NCI-H1105 (cell line): Measurements from ENCODE around the gene INHA.

Experiments
- DNase-seq: peaks from one replicate; lab custom pipeline; 2025; lab: John Stamatoyannopoulos, UW

INHA gene

GRCh38 chr2:219611866-219612576, 39.9 kb downstream of the INHA start:
- no peak for DNase-seq

- DNase-seq = no peak
Observed at GRCh38 chr2:219612577-219613286, 40.6 kb downstream of the INHA start.

GRCh38 chr2:219613461-219614070, 41.5 kb downstream of the INHA start:
- DNase-seq = no peak

- DNase-seq = no peak
Observed at GRCh38 chr2:219614076-219614860, 42.2 kb downstream of the INHA start.

- DNase-seq = no peak
Observed at GRCh38 chr2:219615036-219615435, 42.9 kb downstream of the INHA start.

- no peak for DNase-seq
Observed at GRCh38 chr2:219615894-219616293, 43.8 kb downstream of the INHA start.

- DNase-seq = no peak
Observed at GRCh38 chr2:219616550-219616949, 44.4 kb downstream of the INHA start.

- DNase-seq = no peak
Observed at GRCh38 chr2:219618733-219619122, 46.6 kb downstream of the INHA start.

GRCh38 chr2:219619235-219619634, 47.1 kb downstream of the INHA start:
- no peak for DNase-seq

- no peak for DNase-seq
Observed at GRCh38 chr2:219620546-219620945, 48.4 kb downstream of the INHA start.

- DNase-seq = no peak
Observed at GRCh38 chr2:219621935-219622334, 49.8 kb downstream of the INHA start.

- no peak for DNase-seq
Observed at GRCh38 chr2:219622472-219622871, 50.4 kb downstream of the INHA start.

GRCh38 chr2:219624565-219624964, 52.5 kb downstream of the INHA start:
- DNase-seq = no peak

- no peak for DNase-seq
Observed at GRCh38 chr2:219625179-219625578, 53.1 kb downstream of the INHA start.
